SK-N-SH treated with all-trans-retinoic acid at 6 μM for 48 hours (cell line): Measurements from ENCODE around the gene STIL.
"Not testable (repeated sequence)": the region's sequence is repeated elsewhere in the genome, so short reads cannot be mapped to it uniquely, and the experiment has no call there.

Experiments
- ARNTL ChIP-seq: fragments of 450-650 bp; formaldehyde crosslinking; IDR thresholded peaks from 2 replicates; pipeline ENCODE4 v1.5.0; 2020; ENCODE audit warnings: low read depth, mild to moderate bottlenecking, moderate library complexity, borderline replicate concordance
- BACH2 ChIP-seq: fragments of 250-450 bp; sonication (Bioruptor Pico); IDR thresholded peaks from 2 replicates; pipeline ENCODE4 v1.9.0; 2021; ENCODE audit warnings: mild to moderate bottlenecking, borderline replicate concordance
- CSDC2 ChIP-seq: fragments of 250-450 bp; sonication (Bioruptor Pico); IDR thresholded peaks from 2 replicates; pipeline ENCODE4 v1.5.0; 2020; ENCODE audit warnings: mild to moderate bottlenecking, moderate library complexity
- GLIS3 ChIP-seq: fragments of 250-450 bp; sonication (Bioruptor Pico); IDR thresholded peaks from 2 replicates; pipeline ENCODE4 v1.5.0; 2020; ENCODE audit warnings: mild to moderate bottlenecking, moderate library complexity
- SNAI2 ChIP-seq: fragments of 250-450 bp; sonication (Bioruptor Pico); IDR thresholded peaks from 2 replicates; pipeline ENCODE4 v1.5.0; 2020; ENCODE audit warnings: mild to moderate bottlenecking, moderate library complexity
- ZFP30 ChIP-seq: fragments of 450-650 bp; formaldehyde crosslinking; IDR thresholded peaks from 2 replicates; pipeline ENCODE4 v1.5.0; 2022; ENCODE audit warnings: mild to moderate bottlenecking, moderate library complexity
- TF ChIP-seq, protein P1 (sequence below): fragments of 250-450 bp; sonication (Bioruptor Pico); IDR thresholded peaks from 2 replicates; pipeline ENCODE4 v1.5.0; 2020; ENCODE audit warnings: mild to moderate bottlenecking, moderate library complexity
- TF ChIP-seq, protein P2 (sequence below): fragments of 250-450 bp; sonication (Bioruptor Pico); IDR thresholded peaks from 2 replicates; pipeline ENCODE4 v1.5.1; 2020; ENCODE audit warnings: low read depth, mild to moderate bottlenecking, moderate library complexity
- TF ChIP-seq, protein P3 (sequence below): fragments of 250-450 bp; sonication (Bioruptor Pico); IDR thresholded peaks from 2 replicates; pipeline ENCODE4 v1.8.0; 2020; ENCODE audit warnings: mild to moderate bottlenecking, moderate library complexity, borderline replicate concordance

DNA sequence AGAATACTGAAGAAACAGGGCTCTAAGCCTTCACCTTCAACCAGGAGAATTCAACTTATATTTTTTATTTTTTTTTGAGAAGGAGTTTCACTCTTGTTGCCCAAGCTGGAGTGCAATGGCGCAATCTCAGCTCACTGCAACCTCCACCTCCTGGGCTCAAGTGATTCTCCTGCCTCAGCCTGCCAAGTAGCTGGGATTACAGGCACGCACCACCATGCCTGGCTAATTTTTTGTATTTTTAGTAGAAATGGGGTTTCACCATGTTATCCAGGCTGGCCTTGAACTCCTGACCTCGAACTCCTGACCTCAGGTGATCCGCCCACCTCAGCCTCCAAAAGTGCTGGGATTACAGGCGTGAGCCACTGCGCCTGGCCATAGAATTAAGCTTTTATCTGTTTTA, 19.1 kb downstream of the STIL start:
- not testable (repeated sequence) for TF ChIP-seq ZFP30 (CRISPR knock-in tag); ARNTL (CRISPR knock-in tag); CSDC2 (CRISPR knock-in tag); GLIS3 (CRISPR knock-in tag); BACH2; SNAI2 (CRISPR knock-in tag)
- TF ChIP-seq, protein P1, sequence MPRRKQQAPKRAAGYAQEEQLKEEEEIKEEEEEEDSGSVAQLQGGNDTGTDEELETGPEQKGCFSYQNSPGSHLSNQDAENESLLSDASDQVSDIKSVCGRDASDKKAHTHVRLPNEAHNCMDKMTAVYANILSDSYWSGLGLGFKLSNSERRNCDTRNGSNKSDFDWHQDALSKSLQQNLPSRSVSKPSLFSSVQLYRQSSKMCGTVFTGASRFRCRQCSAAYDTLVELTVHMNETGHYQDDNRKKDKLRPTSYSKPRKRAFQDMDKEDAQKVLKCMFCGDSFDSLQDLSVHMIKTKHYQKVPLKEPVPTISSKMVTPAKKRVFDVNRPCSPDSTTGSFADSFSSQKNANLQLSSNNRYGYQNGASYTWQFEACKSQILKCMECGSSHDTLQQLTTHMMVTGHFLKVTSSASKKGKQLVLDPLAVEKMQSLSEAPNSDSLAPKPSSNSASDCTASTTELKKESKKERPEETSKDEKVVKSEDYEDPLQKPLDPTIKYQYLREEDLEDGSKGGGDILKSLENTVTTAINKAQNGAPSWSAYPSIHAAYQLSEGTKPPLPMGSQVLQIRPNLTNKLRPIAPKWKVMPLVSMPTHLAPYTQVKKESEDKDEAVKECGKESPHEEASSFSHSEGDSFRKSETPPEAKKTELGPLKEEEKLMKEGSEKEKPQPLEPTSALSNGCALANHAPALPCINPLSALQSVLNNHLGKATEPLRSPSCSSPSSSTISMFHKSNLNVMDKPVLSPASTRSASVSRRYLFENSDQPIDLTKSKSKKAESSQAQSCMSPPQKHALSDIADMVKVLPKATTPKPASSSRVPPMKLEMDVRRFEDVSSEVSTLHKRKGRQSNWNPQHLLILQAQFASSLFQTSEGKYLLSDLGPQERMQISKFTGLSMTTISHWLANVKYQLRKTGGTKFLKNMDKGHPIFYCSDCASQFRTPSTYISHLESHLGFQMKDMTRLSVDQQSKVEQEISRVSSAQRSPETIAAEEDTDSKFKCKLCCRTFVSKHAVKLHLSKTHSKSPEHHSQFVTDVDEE (CRISPR knock-in tag) = not testable (repeated sequence)
- TF ChIP-seq, protein P2, sequence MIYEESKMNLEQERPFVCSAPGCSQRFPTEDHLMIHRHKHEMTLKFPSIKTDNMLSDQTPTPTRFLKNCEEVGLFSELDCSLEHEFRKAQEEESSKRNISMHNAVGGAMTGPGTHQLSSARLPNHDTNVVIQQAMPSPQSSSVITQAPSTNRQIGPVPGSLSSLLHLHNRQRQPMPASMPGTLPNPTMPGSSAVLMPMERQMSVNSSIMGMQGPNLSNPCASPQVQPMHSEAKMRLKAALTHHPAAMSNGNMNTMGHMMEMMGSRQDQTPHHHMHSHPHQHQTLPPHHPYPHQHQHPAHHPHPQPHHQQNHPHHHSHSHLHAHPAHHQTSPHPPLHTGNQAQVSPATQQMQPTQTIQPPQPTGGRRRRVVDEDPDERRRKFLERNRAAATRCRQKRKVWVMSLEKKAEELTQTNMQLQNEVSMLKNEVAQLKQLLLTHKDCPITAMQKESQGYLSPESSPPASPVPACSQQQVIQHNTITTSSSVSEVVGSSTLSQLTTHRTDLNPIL (CRISPR knock-in tag) = not testable (repeated sequence)
- TF ChIP-seq, protein P3, sequence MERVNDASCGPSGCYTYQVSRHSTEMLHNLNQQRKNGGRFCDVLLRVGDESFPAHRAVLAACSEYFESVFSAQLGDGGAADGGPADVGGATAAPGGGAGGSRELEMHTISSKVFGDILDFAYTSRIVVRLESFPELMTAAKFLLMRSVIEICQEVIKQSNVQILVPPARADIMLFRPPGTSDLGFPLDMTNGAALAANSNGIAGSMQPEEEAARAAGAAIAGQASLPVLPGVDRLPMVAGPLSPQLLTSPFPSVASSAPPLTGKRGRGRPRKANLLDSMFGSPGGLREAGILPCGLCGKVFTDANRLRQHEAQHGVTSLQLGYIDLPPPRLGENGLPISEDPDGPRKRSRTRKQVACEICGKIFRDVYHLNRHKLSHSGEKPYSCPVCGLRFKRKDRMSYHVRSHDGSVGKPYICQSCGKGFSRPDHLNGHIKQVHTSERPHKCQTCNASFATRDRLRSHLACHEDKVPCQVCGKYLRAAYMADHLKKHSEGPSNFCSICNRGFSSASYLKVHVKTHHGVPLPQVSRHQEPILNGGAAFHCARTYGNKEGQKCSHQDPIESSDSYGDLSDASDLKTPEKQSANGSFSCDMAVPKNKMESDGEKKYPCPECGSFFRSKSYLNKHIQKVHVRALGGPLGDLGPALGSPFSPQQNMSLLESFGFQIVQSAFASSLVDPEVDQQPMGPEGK (CRISPR knock-in tag) = not testable (repeated sequence)
